Spleen (tissue), 7 donors: ENCODE measurements around the gene LRRC45.

Experiments used
- CTCF ChIP-seq, 11 experiments: fragments of 200-600 bp in 7 of 11; fragments of 450-650 bp in 4 of 11; sonication (generic) in 4 of 11; IDR thresholded peaks in 8 of 11; conservative IDR thresholded peaks in 3 of 11; 1 replicate in 7 of 11; 2 replicates in 4 of 11; pipeline versions ENCODE4 v1.4.0 to v1.8.0; 2016 to 2021; ENCODE audit warnings: antibody characterized with exemption in 11 of 11, inconsistent platforms in 4 of 11, mild to moderate bottlenecking in 1 of 11
- POLR2A ChIP-seq, 3 donors: fragments of 450-650 bp; IDR thresholded peaks; one replicate each; pipeline ENCODE4 v1.5.1; 2017; ENCODE audit warnings: antibody characterized with exemption in 3 of 3, mild to moderate bottlenecking in 1 of 3
- POLR2AphosphoS5 ChIP-seq, 3 donors: sonication (generic); formaldehyde crosslinking; IDR thresholded peaks; one replicate each; pipeline ENCODE4 v1.5.1; 2017; ENCODE audit warnings: antibody characterized with exemption in 3 of 3
- donor health status: DM: no; HTN: no; CAD: no; lungs with moderate emphysema.
- donor health status: DM: no; HTN: no; CAD: no.
- donor health status: DM: no; HTN: no; CAD: no.

DNA sequence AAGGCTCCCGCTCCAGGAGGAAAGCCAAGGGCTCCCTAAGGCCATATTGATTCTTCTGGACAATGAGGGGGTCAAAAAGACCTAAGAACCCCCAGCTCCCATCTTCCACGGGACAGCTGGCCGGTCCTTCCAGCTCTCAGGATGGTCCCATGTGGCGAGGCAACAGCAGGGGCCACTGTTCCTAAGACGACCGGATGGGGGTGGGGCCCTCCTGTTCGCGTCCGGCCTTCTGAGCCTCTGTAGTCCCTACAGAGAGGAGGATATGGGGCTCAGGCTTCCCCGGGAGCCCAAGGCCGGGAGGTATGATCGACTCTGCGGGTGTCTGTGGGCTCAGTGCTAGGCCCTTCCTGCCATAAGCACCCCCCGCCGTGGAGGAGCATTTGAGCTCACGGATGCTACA is 20.4 kb downstream of the LRRC45 start:
- TF ChIP-seq CTCF (IDR thresholded peaks at IDR 0.05 in 8 of 11, conservative IDR thresholded peaks at IDR 0.05 in 3 of 11), result no peak
- no peak for TF ChIP-seq POLR2AphosphoS5 (IDR thresholded peaks at IDR 0.05)
- TF ChIP-seq POLR2A (IDR thresholded peaks at IDR 0.05), result no peak
